ENCODE data around the gene SLC27A4.

GRCh38 chr9:128321343-128321742 lies 19.0 kb upstream of the SLC27A4 start:
- TF ChIP-seq, protein P1, sequence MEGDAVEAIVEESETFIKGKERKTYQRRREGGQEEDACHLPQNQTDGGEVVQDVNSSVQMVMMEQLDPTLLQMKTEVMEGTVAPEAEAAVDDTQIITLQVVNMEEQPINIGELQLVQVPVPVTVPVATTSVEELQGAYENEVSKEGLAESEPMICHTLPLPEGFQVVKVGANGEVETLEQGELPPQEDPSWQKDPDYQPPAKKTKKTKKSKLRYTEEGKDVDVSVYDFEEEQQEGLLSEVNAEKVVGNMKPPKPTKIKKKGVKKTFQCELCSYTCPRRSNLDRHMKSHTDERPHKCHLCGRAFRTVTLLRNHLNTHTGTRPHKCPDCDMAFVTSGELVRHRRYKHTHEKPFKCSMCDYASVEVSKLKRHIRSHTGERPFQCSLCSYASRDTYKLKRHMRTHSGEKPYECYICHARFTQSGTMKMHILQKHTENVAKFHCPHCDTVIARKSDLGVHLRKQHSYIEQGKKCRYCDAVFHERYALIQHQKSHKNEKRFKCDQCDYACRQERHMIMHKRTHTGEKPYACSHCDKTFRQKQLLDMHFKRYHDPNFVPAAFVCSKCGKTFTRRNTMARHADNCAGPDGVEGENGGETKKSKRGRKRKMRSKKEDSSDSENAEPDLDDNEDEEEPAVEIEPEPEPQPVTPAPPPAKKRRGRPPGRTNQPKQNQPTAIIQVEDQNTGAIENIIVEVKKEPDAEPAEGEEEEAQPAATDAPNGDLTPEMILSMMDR (tag by site-specific recombination; IDR thresholded peaks at IDR 0.05), result no peak
- TF ChIP-seq ZNF354C (tag by site-specific recombination; IDR thresholded peaks at IDR 0.05; ENCODE audit: borderline replicate concordance, low read depth) (no peak), KLF16 (tag by site-specific recombination; IDR thresholded peaks at IDR 0.05) (no peak)

All from HEK293 (cell line).